Heart left ventricle (tissue), 13 donors: ENCODE measurements around the gene KANSL3.
A peak's percentile ranks its signal among the peaks of the same experiment; 100 is the strongest.

Experiments used
- CTCF ChIP-seq, 12 donors: fragments of 200-600 bp; sonication (generic) in 4 of 12; IDR thresholded peaks; one replicate each; pipeline versions ENCODE4 v1.5.0 to v1.8.0; 2018 to 2022; ENCODE audit warnings: antibody characterized with exemption in 12 of 12, mild to moderate bottlenecking in 5 of 12
- POLR2A ChIP-seq, 2 donors: fragments of 450-650 bp; IDR thresholded peaks; one replicate each; pipeline ENCODE4 v1.6.1; 2017; ENCODE audit warnings: antibody characterized with exemption in 2 of 2, mild to moderate bottlenecking in 2 of 2, moderate library complexity in 2 of 2
- donor health status: ischemic (EF 13 %, LVEDD 7.1; RV severe dilation, severe dysfunction).
- donor health status: DM: no; HTN: yes; CAD: no.
- donor health status: DM: no; HTN: no; CAD: no.
- donor health status: ischemic (EF 25% LVEDD 6.9; RV normal size, moderate dysfunction).
- donor health status: ischemic (EF 25% LVEDD 5.7; RV mildly dilated, moderate dysfunction).
- donor health status: ischemic (EF 35%, LVEDD 5.7; RV mildly dilated, moderate dysfunction).
- donor health status: nonischemic (EF 11% LVEDD 7.7; RV severe dilation, severe dysfunction).
- donor health status: DM: yes; HTN: yes; CAD: no.
- donor health status: PGD.
- donor health status: ischemic (EF 29% LVEDD 5.4; RV normal size, mild dysfunction).
- donor health status: nonischemic (EF 23%, LVEDD 6.1; RV moderate dilation, normal function).

GRCh38 chr2:96547731-96548171 lies 90.4 kb downstream of the KANSL3 start:
- peak in 1 of 12 donors; percentile 5 for TF ChIP-seq CTCF (IDR thresholded peaks at IDR 0.05)
- TF ChIP-seq POLR2A (IDR thresholded peaks at IDR 0.05) = no peak
